SK-N-MC (cell line): ENCODE measurements around the gene OSBPL5.

Experiments
- EZH2 ChIP-seq: fragments of 200-600 bp; sonication (generic); IDR thresholded peaks from one replicate; pipeline ENCODE4 v1.6.1; 2017; ENCODE audit warnings: antibody characterized with exemption
- POLR2AphosphoS5 ChIP-seq: IDR thresholded peaks from 2 replicates; pipeline ENCODE4 v1.6.1; 2012; ENCODE audit warnings: mild to moderate bottlenecking, low read depth, low read length, borderline replicate concordance

DNA sequence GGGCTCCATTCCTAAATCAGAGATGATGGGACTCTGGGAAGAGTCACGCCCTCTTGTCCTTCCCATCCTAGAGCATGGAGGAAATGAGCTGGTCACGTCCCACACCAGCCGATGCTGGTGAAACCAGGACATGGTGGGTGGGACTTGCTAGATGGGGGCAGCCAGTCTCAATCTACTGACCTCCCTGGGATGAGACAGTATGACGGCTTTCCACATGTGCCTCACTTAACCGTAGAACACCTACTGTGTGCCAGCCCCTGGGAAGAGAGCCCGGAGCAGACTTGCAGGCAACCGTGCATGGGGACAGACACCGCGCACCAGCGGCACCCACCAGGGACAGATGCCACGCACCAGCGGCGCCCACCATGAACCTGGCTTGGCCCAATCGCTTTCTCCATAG is 3.8 kb downstream of the OSBPL5 start:
- TF ChIP-seq EZH2 = no peak
- no peak for TF ChIP-seq POLR2AphosphoS5
